Body of pancreas (tissue), 4 donors: ENCODE data around the gene NUDT1. TPM values are rescaled to one million over a fixed set of nuclear protein-coding genes. Genes with fewer than 3 reads are reported as not detected.

Source experiments
- ATAC-seq: fragments of 150-250 bp; one replicate; pipeline ENCODE4 v1.9.1; 2016
- DNase-seq, 4 donors: peaks; one replicate each; pipeline ENCODE4 v3.0.0-alpha.2; 2019
- H3K27ac ChIP-seq, 4 donors: fragments of 200-600 bp; sonication (generic); 1 replicate in 3 of 4; 2 replicates in 1 of 4; pipeline versions ENCODE4 v1.5.1 to v1.6.1; 2016 to 2019; ENCODE audit warnings: mild to moderate bottlenecking in 1 of 4, mixed read lengths in 1 of 4, moderate library complexity in 1 of 4
- H3K27me3 ChIP-seq, 2 donors: fragments of 200-600 bp; sonication (generic); one replicate each; pipeline ENCODE4 v1.6.0; 2016; ENCODE audit warnings: mild to moderate bottlenecking in 1 of 2
- H3K36me3 ChIP-seq, 2 donors: fragments of 200-600 bp; sonication (generic); replicated peaks in 1 of 2; 2 replicates each; pipeline ENCODE4 v1.5.1; 2016; ENCODE audit warnings: low read depth in 2 of 2; ENCODE audit not compliant: insufficient read depth in 1 of 2
- H3K4me1 ChIP-seq: fragments of 200-600 bp; sonication (generic); one replicate; pipeline ENCODE4 v1.6.0; 2016
- H3K4me3 ChIP-seq, 2 donors: fragments of 200-600 bp; sonication (generic); 1 replicate in 1 of 2; 2 replicates in 1 of 2; pipeline ENCODE4 v1.5.1; 2016 to 2019
- H3K9me3 ChIP-seq, 3 donors: fragments of 200-600 bp; sonication (generic); 1 replicate in 2 of 3; 2 replicates in 1 of 3; pipeline ENCODE4 v1.5.1; 2016
- POLR2A ChIP-seq, 3 donors: fragments of 450-650 bp; IDR thresholded peaks; one replicate each; pipeline ENCODE4 v1.6.1; 2016; ENCODE audit warnings: antibody characterized with exemption in 3 of 3, mild to moderate bottlenecking in 2 of 3
- WGBS, 2 donors: methylation state at CpG; one replicate each; pipeline ENCODE4 v1.1.5; 2017; 5-methylcytosine and 5-hydroxymethylcytosine counted together
- intact Hi-C: fragments of 100-400 bp; cut with DNase I; formaldehyde crosslinking; loops from one replicate; pipeline ENCODE4 v1.15.1; 2023
- total RNA-seq, 2 donors: library from RNA; depleted of rRNA; stranded (reverse); fragments of >200 nt; gene quantifications; one replicate each; pipeline ENCODE4 v1.1.0, GENCODE V29; 2016
- TF ChIP-seq, protein P1 (sequence below), 7 experiments: fragments of 450-650 bp in 4 of 7; fragments of 200-600 bp in 3 of 7; sonication (generic) in 3 of 7; IDR thresholded peaks; one replicate each; pipeline ENCODE4 v1.5.1; 2016 to 2019; ENCODE audit warnings: antibody characterized with exemption in 7 of 7

Gene NUDT1
- total RNA-seq, 2 donors from 2014 or later, result 26.2 TPM; not detected in 1

- no peak for ATAC-seq
- Histone ChIP-seq H3K27me3 (no peaks in the 10 kb centered on the region), H3K4me1 (no peaks in the 10 kb centered on the region), H3K36me3 (peaks cover 0 to 20% of the 10 kb centered on the region in 2 donors), H3K27ac (no peak overlapping the region), H3K4me3 (no peak overlapping the region), H3K9me3 (no peaks in the 10 kb centered on the region)
- no peak for TF ChIP-seq POLR2A (IDR thresholded peaks at IDR 0.05)
- TF ChIP-seq, protein P1, sequence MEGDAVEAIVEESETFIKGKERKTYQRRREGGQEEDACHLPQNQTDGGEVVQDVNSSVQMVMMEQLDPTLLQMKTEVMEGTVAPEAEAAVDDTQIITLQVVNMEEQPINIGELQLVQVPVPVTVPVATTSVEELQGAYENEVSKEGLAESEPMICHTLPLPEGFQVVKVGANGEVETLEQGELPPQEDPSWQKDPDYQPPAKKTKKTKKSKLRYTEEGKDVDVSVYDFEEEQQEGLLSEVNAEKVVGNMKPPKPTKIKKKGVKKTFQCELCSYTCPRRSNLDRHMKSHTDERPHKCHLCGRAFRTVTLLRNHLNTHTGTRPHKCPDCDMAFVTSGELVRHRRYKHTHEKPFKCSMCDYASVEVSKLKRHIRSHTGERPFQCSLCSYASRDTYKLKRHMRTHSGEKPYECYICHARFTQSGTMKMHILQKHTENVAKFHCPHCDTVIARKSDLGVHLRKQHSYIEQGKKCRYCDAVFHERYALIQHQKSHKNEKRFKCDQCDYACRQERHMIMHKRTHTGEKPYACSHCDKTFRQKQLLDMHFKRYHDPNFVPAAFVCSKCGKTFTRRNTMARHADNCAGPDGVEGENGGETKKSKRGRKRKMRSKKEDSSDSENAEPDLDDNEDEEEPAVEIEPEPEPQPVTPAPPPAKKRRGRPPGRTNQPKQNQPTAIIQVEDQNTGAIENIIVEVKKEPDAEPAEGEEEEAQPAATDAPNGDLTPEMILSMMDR (IDR thresholded peaks at IDR 0.05), result no peak
- DNase-seq, result no peak
- intact Hi-C loops, result no loop called here
- WGBS, 2 donors, result 85 to 87% methylated on average over 15 to 19 of the region's 19 CpGs
Observed at GRCh38 chr7:2217716-2218443, 24.1 kb upstream of the NUDT1 start.

DNA sequence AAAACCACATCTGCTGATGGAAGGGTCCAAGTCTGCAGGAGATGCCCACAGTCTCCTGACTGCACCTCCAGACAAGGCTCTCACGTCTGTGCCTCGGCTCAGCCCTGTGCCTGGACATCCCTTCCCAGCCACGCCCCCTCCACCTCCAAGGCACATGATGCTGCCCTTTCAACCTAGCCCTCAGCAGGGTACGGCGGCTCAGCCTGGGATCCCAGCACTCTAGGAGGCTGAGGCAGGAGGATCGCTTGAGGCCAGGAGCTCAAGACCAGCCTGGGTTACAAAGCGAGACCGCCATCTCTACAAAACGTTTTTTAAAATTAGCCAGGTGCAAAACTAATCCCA is 23.6 kb upstream of the NUDT1 start:
- Histone ChIP-seq H3K27me3 (no peaks in the 10 kb centered on the region), H3K27ac (no peak overlapping the region), H3K4me1 (no peaks in the 10 kb centered on the region), H3K36me3 (peaks cover 0 to 17% of the 10 kb centered on the region in 2 donors), H3K4me3 (no peak overlapping the region), H3K9me3 (no peaks in the 10 kb centered on the region)
- ATAC-seq (no peak), DNase-seq (no peak)
- intact Hi-C loops, result no loop called here
- 85 to 97% methylated on average over 6 to 9 of the region's 9 CpGs for WGBS, 2 donors
- TF ChIP-seq POLR2A (IDR thresholded peaks at IDR 0.05), result no peak
- TF ChIP-seq, protein P1 (IDR thresholded peaks at IDR 0.05), result no peak

- H3K36me3 ChIP-seq, result peaks cover 0 to 17% of the 10 kb centered on the region in 2 donors
- intact Hi-C loops, result no loop called here
- DNase-seq (no peak), ATAC-seq (no peak)
- no peaks in the 10 kb centered on the region for H3K27me3 ChIP-seq
- no peaks in the 10 kb centered on the region for H3K9me3 ChIP-seq
- no peak overlapping the region for H3K4me3 ChIP-seq
- H3K4me1 ChIP-seq, result no peaks in the 10 kb centered on the region
- WGBS, 2 donors, result 88 to 98% methylated on average over 8 to 15 of the region's 15 CpGs
- TF ChIP-seq, protein P1 (IDR thresholded peaks at IDR 0.05), result no peak
- no peak for TF ChIP-seq POLR2A (IDR thresholded peaks at IDR 0.05)
- H3K27ac ChIP-seq, result no peak overlapping the region
Observed at GRCh38 chr7:2219136-2219535, 22.9 kb upstream of the NUDT1 start.

- no peak overlapping the region for H3K4me3 ChIP-seq
- DNase-seq (no peak), ATAC-seq (no peak)
- H3K4me1 ChIP-seq, result no peaks in the 10 kb centered on the region
- intact Hi-C loops, result no loop called here
- TF ChIP-seq POLR2A (IDR thresholded peaks at IDR 0.05), result no peak
- TF ChIP-seq, protein P1 (IDR thresholded peaks at IDR 0.05), result no peak
- H3K27me3 ChIP-seq, result no peaks in the 10 kb centered on the region
- H3K9me3 ChIP-seq, result no peaks in the 10 kb centered on the region
- no peak overlapping the region for H3K27ac ChIP-seq
- peaks cover 0 to 17% of the 10 kb centered on the region in 2 donors for H3K36me3 ChIP-seq
- 91 to 98% methylated on average over 7 to 8 of the region's 8 CpGs for WGBS, 2 donors
Observed at GRCh38 chr7:2219606-2220005, 22.4 kb upstream of the NUDT1 start.

DNA sequence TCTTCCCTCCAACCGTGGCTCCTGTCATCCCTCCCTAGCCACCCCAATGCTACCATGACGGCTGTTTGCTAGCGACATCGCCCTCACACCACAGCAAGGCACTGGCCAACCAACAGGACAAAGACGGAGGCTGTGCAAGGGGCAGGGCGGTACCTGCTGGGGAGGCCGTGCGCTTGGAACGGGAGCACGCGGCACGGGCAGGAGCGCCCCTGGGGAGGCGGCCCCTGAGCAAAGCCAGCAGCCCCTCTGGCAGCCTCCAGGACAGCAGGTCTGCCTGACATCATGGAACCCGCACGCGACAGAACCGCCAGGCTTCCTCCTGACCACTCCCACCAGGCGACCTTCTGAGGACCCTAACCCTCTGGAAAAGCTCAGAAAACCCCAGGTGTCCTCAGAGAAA is 22.0 kb upstream of the NUDT1 start:
- WGBS, 2 donors, result 92 to 94% methylated on average over 14 to 19 of the region's 19 CpGs
- TF ChIP-seq POLR2A (IDR thresholded peaks at IDR 0.05), result no peak
- TF ChIP-seq, protein P1 (IDR thresholded peaks at IDR 0.05), result no peak
- H3K27ac ChIP-seq, result no peak overlapping the region
- H3K36me3 ChIP-seq, result peaks cover 0 to 17% of the 10 kb centered on the region in 2 donors
- DNase-seq (no peak), ATAC-seq (no peak)
- H3K9me3 ChIP-seq, result no peaks in the 10 kb centered on the region
- intact Hi-C loops, result no loop called here
- no peak overlapping the region for H3K4me3 ChIP-seq
- H3K27me3 ChIP-seq, result no peaks in the 10 kb centered on the region
- no peaks in the 10 kb centered on the region for H3K4me1 ChIP-seq
